Breast epithelium (tissue), 4 donors: Measurements from ENCODE around the gene CYP27C1. TPM values are rescaled to one million over a fixed set of nuclear protein-coding genes. Genes with fewer than 3 reads are reported as not detected.
A peak's percentile ranks its signal among the peaks of the same experiment; 100 is the strongest.
"Not testable (repeated sequence)": the region's sequence is repeated elsewhere in the genome, so short reads cannot be mapped to it uniquely, and the experiment has no call there.

Source experiments
- DNase-seq, 2 donors: peaks; one replicate each; pipeline ENCODE4 v3.0.0-alpha.2; 2019; ENCODE audit warnings: low spot score in 2 of 2
- H3K27ac ChIP-seq, 2 donors: fragments of 200-600 bp; sonication (generic) in 1 of 2; one replicate each; pipeline ENCODE4 v1.5.1; 2016 to 2019; ENCODE audit warnings: mild to moderate bottlenecking in 1 of 2
- H3K27me3 ChIP-seq, 2 donors: fragments of 200-600 bp; sonication (generic) in 1 of 2; one replicate each; pipeline versions ENCODE4 v1.5.1 to v1.6.0; 2017 to 2019; ENCODE audit warnings: control low read depth in 1 of 2, mild to moderate bottlenecking in 1 of 2
- H3K36me3 ChIP-seq: fragments of 200-600 bp; one replicate; pipeline ENCODE4 v1.5.1; 2019
- H3K4me1 ChIP-seq, 2 donors: fragments of 200-600 bp; sonication (generic); one replicate each; pipeline ENCODE4 v1.5.1; 2016 to 2019; ENCODE audit warnings: control low read depth in 1 of 2
- H3K4me3 ChIP-seq, 3 donors: fragments of 200-600 bp; sonication (generic); 1 replicate in 2 of 3; 2 replicates in 1 of 3; pipeline ENCODE4 v1.5.1; 2016 to 2019; ENCODE audit warnings: mild to moderate bottlenecking in 3 of 3, moderate library complexity in 2 of 3
- H3K9me3 ChIP-seq, 2 donors: fragments of 200-600 bp; sonication (generic) in 1 of 2; one replicate each; pipeline ENCODE4 v1.5.1; 2016 to 2019; ENCODE audit warnings: control low read depth in 1 of 2
- CTCF ChIP-seq, 3 donors: fragments of 450-650 bp; IDR thresholded peaks; one replicate each; pipeline ENCODE4 v1.5.1; 2016 to 2017; ENCODE audit warnings: antibody characterized with exemption in 3 of 3, mild to moderate bottlenecking in 3 of 3, moderate library complexity in 3 of 3
- POLR2A ChIP-seq: fragments of 450-650 bp; IDR thresholded peaks from one replicate; pipeline ENCODE4 v1.6.1; 2016; ENCODE audit warnings: antibody characterized with exemption, mild to moderate bottlenecking, moderate library complexity
- POLR2AphosphoS5 ChIP-seq, 3 donors: sonication (generic); formaldehyde crosslinking; IDR thresholded peaks; one replicate each; pipeline ENCODE4 v1.6.1; 2017; ENCODE audit warnings: antibody characterized with exemption in 3 of 3
- intact Hi-C: fragments of 100-400 bp; cut with DNase I; formaldehyde crosslinking; loops from one replicate; pipeline ENCODE4 v1.15.1; 2023; ENCODE audit warnings: low total_unique reads
- total RNA-seq, 3 donors: library from RNA; depleted of rRNA; stranded (reverse); fragments of >200 nt; gene quantifications; one replicate each; pipeline ENCODE4 v1.1.0, GENCODE V29; 2016

CYP27C1 gene
- total RNA-seq, 3 donors from 2014 or later = 0.29 to 0.48 (median 0.33) TPM

GRCh38 chr2:127235082-127235702 is 15.1 kb upstream of the CYP27C1 start:
- Histone ChIP-seq H3K27ac (no peak overlapping the region), H3K9me3 (peaks cover 6 to 12% of the 10 kb centered on the region in 2 donors), H3K4me1 (no peaks in the 10 kb centered on the region), H3K36me3 (no peaks in the 10 kb centered on the region), H3K4me3 (no peak overlapping the region), H3K27me3 (no peaks in the 10 kb centered on the region)
- intact Hi-C loops = no loop called here
- DNase-seq = no peak
- TF ChIP-seq POLR2A (no peak), CTCF (IDR thresholded peaks at IDR 0.05) (no peak), POLR2AphosphoS5 (IDR thresholded peaks at IDR 0.05) (no peak)

GRCh38 chr2:127233710-127234109 is 13.6 kb upstream of the CYP27C1 start:
- no peak for DNase-seq
- no peaks in the 10 kb centered on the region for H3K27me3 ChIP-seq
- TF ChIP-seq CTCF (IDR thresholded peaks at IDR 0.05) (no peak), POLR2AphosphoS5 (IDR thresholded peaks at IDR 0.05) (no peak), POLR2A (no peak)
- peaks cover 4 to 12% of the 10 kb centered on the region in 2 donors for H3K9me3 ChIP-seq
- intact Hi-C loops = no loop called here
- H3K27ac ChIP-seq = no peak overlapping the region
- H3K4me1 ChIP-seq = no peaks in the 10 kb centered on the region
- no peak overlapping the region for H3K4me3 ChIP-seq
- no peaks in the 10 kb centered on the region for H3K36me3 ChIP-seq

- no peak for DNase-seq
- Histone ChIP-seq H3K27me3 (no peaks in the 10 kb centered on the region), H3K4me1 (no peaks in the 10 kb centered on the region), H3K36me3 (no peaks in the 10 kb centered on the region), H3K27ac (no peak overlapping the region), H3K4me3 (no peak overlapping the region), H3K9me3 (peaks cover 0 to 12% of the 10 kb centered on the region in 2 donors)
- TF ChIP-seq CTCF (IDR thresholded peaks at IDR 0.05) = no peak
- TF ChIP-seq POLR2A = no peak
- TF ChIP-seq POLR2AphosphoS5 (IDR thresholded peaks at IDR 0.05) = no peak
- intact Hi-C loops = no loop called here
Observed at GRCh38 chr2:127231130-127231865, 11.2 kb upstream of the CYP27C1 start.

GRCh38 chr2:127229555-127229954 is 9.5 kb upstream of the CYP27C1 start:
- H3K27me3 ChIP-seq = no peaks in the 10 kb centered on the region
- no peak overlapping the region for H3K27ac ChIP-seq
- H3K4me3 ChIP-seq = no peak overlapping the region
- H3K4me1 ChIP-seq = no peaks in the 10 kb centered on the region
- intact Hi-C loops = no loop called here
- TF ChIP-seq POLR2AphosphoS5 (IDR thresholded peaks at IDR 0.05) = no peak
- no peak for TF ChIP-seq CTCF (IDR thresholded peaks at IDR 0.05)
- no peak for TF ChIP-seq POLR2A
- no peak for DNase-seq
- H3K36me3 ChIP-seq = no peaks in the 10 kb centered on the region
- peaks cover 0 to 12% of the 10 kb centered on the region in 2 donors for H3K9me3 ChIP-seq

- DNase-seq = no peak
- Histone ChIP-seq H3K4me3 (no peak overlapping the region), H3K27ac (no peak overlapping the region), H3K4me1 (no peaks in the 10 kb centered on the region), H3K9me3 (peaks cover 0 to 12% of the 10 kb centered on the region in 2 donors), H3K27me3 (no peaks in the 10 kb centered on the region), H3K36me3 (no peaks in the 10 kb centered on the region)
- intact Hi-C loops = no loop called here
- TF ChIP-seq CTCF (IDR thresholded peaks at IDR 0.05) = no peak
- TF ChIP-seq POLR2AphosphoS5 (IDR thresholded peaks at IDR 0.05) = no peak
- TF ChIP-seq POLR2A = no peak
Observed at GRCh38 chr2:127228102-127228501, 8.0 kb upstream of the CYP27C1 start.

GRCh38 chr2:127227264-127227660 is 7.2 kb upstream of the CYP27C1 start:
- Histone ChIP-seq H3K27ac (peak overlapping the region in 1 of 2 donors; percentile 48), H3K9me3 (peaks cover 0 to 12% of the 10 kb centered on the region in 2 donors)
- intact Hi-C loops, DNase-seq, H3K36me3 ChIP-seq, H3K4me3 ChIP-seq, H3K27me3 ChIP-seq, H3K4me1 ChIP-seq: not testable (repeated sequence)
